ENCODE measurements around the gene NAALADL2.

The NAALADL2 gene

DNA sequence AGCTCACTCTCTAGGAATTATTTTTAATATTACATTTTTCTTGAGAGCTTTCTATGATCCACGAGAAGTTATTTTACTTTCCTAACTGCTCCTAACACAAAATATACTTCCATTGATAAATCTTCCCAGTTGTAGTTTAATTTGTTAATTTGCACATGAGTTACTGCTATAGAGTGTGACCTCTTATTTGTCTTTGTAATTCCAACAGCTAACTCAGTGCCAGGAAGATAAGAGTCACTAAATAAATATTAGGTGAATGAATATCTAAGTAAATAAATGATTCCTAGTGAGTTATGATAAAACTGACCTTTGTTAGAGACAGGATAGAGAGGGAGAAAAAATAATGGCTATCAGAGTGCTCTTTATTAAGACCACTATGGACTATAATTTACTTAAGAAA lies 319.9 kb downstream of the NAALADL2 start:
- H3K36me3 Mint-ChIP-seq (ENCODE audit: low read depth) = no peaks in the 10 kb centered on the region
- H3K27me3 Mint-ChIP-seq (ENCODE audit: low read depth) = no peaks in the 10 kb centered on the region
- H3K4me3 Mint-ChIP-seq = no peak overlapping the region
- no peaks in the 10 kb centered on the region for H3K4me1 Mint-ChIP-seq (ENCODE audit: low read depth)
- no peak overlapping the region for H3K27ac Mint-ChIP-seq
- DNase-seq (ENCODE audit: low spot score) = no peak
- H3K9me3 Mint-ChIP-seq = no peaks in the 10 kb centered on the region

DNA sequence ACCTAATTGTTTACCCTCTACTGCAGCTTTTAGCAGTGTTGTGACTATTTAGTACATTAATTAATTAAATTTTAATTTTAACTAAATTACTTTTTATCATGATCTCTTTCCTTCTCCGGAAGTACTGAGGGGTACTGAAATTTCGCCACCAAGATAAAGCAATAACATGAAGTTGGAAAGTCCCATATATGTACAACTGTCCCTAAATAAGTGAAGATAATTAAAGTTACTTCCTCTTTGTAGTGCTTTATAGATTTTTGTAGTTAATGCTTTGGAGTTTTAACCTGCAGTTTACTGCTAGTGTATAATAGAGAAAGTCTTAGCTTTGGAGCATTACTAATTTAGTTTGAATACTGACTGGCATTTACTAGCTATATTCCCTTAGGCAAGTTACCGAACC lies 325.3 kb downstream of the NAALADL2 start:
- Mint-ChIP-seq H3K4me3 (no peak overlapping the region), H3K9me3 (no peaks in the 10 kb centered on the region), H3K4me1 (ENCODE audit: low read depth) (no peaks in the 10 kb centered on the region), H3K27ac (no peak overlapping the region), H3K27me3 (ENCODE audit: low read depth) (no peaks in the 10 kb centered on the region), H3K36me3 (ENCODE audit: low read depth) (no peaks in the 10 kb centered on the region)
- no peak for DNase-seq (ENCODE audit: low spot score)

DNA sequence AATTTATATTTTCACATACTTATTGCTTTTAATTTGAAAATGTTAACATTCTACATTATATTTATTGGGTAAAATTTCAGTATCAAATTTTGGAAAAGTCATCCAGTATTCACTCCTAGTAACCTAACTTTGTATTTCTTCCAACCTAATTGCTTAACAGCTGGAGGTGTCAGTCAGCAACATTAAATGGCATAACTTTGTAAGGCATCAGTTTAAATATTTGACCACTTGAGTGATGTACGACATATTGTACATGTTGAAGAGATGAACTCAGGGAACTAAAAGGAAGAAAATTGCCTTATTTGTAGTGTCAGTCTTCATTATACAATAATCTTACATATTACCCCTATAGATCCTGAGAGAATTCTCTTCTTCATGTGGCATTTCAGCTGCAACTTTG lies 326.8 kb downstream of the NAALADL2 start:
- Mint-ChIP-seq H3K4me3 (no peak overlapping the region), H3K4me1 (ENCODE audit: low read depth) (no peaks in the 10 kb centered on the region), H3K27me3 (ENCODE audit: low read depth) (no peaks in the 10 kb centered on the region)

GRCh38 chr3:175186511-175186910 lies 327.4 kb downstream of the NAALADL2 start:
- peaks cover 5% of the 10 kb centered on the region for H3K9me3 Mint-ChIP-seq
- no peaks in the 10 kb centered on the region for H3K27me3 Mint-ChIP-seq (ENCODE audit: low read depth)
- H3K27ac Mint-ChIP-seq = no peak overlapping the region
- no peak overlapping the region for H3K4me3 Mint-ChIP-seq
- no peaks in the 10 kb centered on the region for H3K4me1 Mint-ChIP-seq (ENCODE audit: low read depth)
- no peaks in the 10 kb centered on the region for H3K36me3 Mint-ChIP-seq (ENCODE audit: low read depth)
- DNase-seq (ENCODE audit: low spot score) = no peak

More for the DNA sequence above, 326.8 kb downstream of the NAALADL2 start:
- Mint-ChIP-seq H3K27ac (no peak overlapping the region), H3K36me3 (ENCODE audit: low read depth) (no peaks in the 10 kb centered on the region), H3K9me3 (peaks cover 5% of the 10 kb centered on the region)
- no peak for DNase-seq (ENCODE audit: low spot score)

GRCh38 chr3:175187586-175187985 lies 328.5 kb downstream of the NAALADL2 start:
- no peak overlapping the region for H3K4me3 Mint-ChIP-seq
- H3K4me1 Mint-ChIP-seq (ENCODE audit: low read depth) = no peaks in the 10 kb centered on the region
- H3K27me3 Mint-ChIP-seq (ENCODE audit: low read depth) = no peaks in the 10 kb centered on the region
- H3K36me3 Mint-ChIP-seq (ENCODE audit: low read depth) = no peaks in the 10 kb centered on the region
- no peak overlapping the region for H3K27ac Mint-ChIP-seq
- no peak for DNase-seq (ENCODE audit: low spot score)
- H3K9me3 Mint-ChIP-seq = peaks cover 5% of the 10 kb centered on the region

DNA sequence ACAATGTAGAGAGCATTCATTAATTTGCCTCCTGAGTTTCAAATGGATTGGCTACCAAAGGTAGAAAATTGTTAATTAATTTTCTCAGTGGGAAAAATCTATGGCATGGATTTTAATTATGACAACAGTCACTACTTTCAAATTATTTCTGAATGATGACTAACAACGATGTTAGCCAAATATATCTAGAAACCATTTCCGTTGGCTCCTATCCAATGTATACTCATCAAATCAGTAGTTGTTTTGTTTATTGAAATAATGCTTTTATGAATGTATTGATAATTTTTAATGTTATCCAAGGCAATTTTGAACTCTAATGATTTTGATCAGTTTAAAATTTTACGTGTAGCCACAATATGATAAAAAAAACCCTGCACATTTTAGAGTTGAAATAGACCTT lies 333.4 kb downstream of the NAALADL2 start:
- Mint-ChIP-seq H3K4me1 (ENCODE audit: low read depth) (no peaks in the 10 kb centered on the region), H3K27ac (no peak overlapping the region), H3K36me3 (ENCODE audit: low read depth) (no peaks in the 10 kb centered on the region), H3K4me3 (no peak overlapping the region), H3K9me3 (peaks cover 5% of the 10 kb centered on the region), H3K27me3 (ENCODE audit: low read depth) (no peaks in the 10 kb centered on the region)
- DNase-seq (ENCODE audit: low spot score) = no peak

DNA sequence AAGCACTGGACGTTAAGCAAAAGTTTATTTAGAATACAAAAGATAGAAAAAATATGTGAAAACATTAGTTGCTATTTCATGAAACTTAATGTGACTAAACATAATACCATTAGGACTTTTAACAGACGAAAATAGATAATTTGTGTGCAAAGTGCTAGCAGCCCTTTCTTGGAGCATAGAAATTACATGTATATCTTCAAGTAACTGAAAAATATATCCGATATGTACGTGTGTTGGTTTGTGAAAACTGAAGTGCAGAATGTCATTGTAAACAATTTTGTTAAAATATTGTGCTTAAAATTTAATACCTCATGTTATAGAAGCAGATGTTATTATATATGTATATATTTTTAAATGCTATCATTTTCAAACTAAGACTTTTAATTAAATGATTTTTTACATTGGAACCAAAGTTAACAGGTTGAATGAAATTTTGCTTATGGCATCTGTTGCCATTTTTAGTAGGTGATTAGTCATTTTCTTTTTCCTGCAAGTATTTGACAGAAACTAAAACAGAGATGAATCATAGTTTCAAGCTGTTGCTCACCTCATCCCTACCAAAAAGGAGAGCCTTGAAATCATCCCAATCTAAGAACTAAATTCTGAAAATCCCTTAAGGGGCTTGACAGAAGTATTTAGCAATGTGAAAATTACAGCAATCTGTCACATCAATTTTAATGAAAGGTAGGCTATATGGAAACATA lies 334.8 kb downstream of the NAALADL2 start:
- Mint-ChIP-seq H3K27me3 (ENCODE audit: low read depth) (no peaks in the 10 kb centered on the region), H3K4me3 (no peak overlapping the region), H3K9me3 (peaks cover 5% of the 10 kb centered on the region), H3K36me3 (ENCODE audit: low read depth) (no peaks in the 10 kb centered on the region), H3K27ac (no peak overlapping the region), H3K4me1 (ENCODE audit: low read depth) (no peaks in the 10 kb centered on the region)
- no peak for DNase-seq (ENCODE audit: low spot score)

GRCh38 chr3:175198991-175199783 lies 340.1 kb downstream of the NAALADL2 start:
- no peak overlapping the region for H3K27ac Mint-ChIP-seq
- no peaks in the 10 kb centered on the region for H3K36me3 Mint-ChIP-seq (ENCODE audit: low read depth)
- no peaks in the 10 kb centered on the region for H3K4me1 Mint-ChIP-seq (ENCODE audit: low read depth)
- no peak for DNase-seq (ENCODE audit: low spot score)
- no peak overlapping the region for H3K4me3 Mint-ChIP-seq
- H3K27me3 Mint-ChIP-seq (ENCODE audit: low read depth) = no peaks in the 10 kb centered on the region
- peaks cover 10% of the 10 kb centered on the region for H3K9me3 Mint-ChIP-seq

- Mint-ChIP-seq H3K9me3 (peaks cover 13% of the 10 kb centered on the region), H3K4me3 (no peak overlapping the region), H3K36me3 (ENCODE audit: low read depth) (no peaks in the 10 kb centered on the region), H3K27ac (no peak overlapping the region), H3K27me3 (ENCODE audit: low read depth) (no peaks in the 10 kb centered on the region), H3K4me1 (ENCODE audit: low read depth) (no peaks in the 10 kb centered on the region)
- no peak for DNase-seq (ENCODE audit: low spot score)
Measured at GRCh38 chr3:175199961-175200360, 340.8 kb downstream of the NAALADL2 start.

DNA sequence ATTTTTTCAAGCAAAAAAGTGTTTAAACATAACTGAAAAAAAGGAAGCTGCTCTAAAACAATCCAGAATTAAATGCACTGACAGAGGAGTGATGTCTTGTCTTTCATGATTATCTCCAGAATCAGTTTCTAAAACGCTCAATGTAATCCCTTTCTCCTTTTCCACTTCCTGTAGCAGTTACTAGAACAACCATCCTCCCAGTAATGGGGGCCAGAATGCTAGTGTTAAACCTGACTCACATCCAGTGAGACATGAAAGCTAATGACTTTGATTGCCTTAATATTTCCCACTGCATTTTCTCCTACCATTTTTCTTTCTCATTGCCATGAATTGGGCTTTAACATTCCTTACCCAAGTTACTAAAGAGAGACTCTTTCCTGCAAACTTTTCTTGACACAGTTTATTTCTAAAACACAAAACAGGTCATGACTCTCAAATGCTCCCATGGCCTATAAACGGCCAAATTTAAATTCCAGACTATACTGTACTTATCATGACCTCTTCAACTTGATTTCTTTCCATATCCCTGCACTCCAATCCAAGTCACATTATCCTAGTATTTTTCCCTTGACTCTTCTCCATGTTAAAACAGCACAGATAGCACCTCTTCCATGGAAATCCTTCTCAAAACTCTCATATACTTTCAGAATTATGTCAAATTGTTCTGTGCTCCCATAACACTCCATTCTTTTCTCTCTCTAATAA lies 341.4 kb downstream of the NAALADL2 start:
- no peaks in the 10 kb centered on the region for H3K36me3 Mint-ChIP-seq (ENCODE audit: low read depth)
- no peak for DNase-seq (ENCODE audit: low spot score)
- H3K27me3 Mint-ChIP-seq (ENCODE audit: low read depth) = no peaks in the 10 kb centered on the region
- H3K4me3 Mint-ChIP-seq = no peak overlapping the region
- H3K4me1 Mint-ChIP-seq (ENCODE audit: low read depth) = no peaks in the 10 kb centered on the region
- H3K9me3 Mint-ChIP-seq = peaks cover 13% of the 10 kb centered on the region
- no peak overlapping the region for H3K27ac Mint-ChIP-seq

- no peak for DNase-seq (ENCODE audit: low spot score)
- peaks cover 9% of the 10 kb centered on the region for H3K9me3 Mint-ChIP-seq
- H3K27ac Mint-ChIP-seq = no peak overlapping the region
- no peaks in the 10 kb centered on the region for H3K27me3 Mint-ChIP-seq (ENCODE audit: low read depth)
- H3K4me1 Mint-ChIP-seq (ENCODE audit: low read depth) = no peaks in the 10 kb centered on the region
- H3K4me3 Mint-ChIP-seq = no peak overlapping the region
- no peaks in the 10 kb centered on the region for H3K36me3 Mint-ChIP-seq (ENCODE audit: low read depth)
Measured at GRCh38 chr3:175207361-175207760, 348.2 kb downstream of the NAALADL2 start.

DNA sequence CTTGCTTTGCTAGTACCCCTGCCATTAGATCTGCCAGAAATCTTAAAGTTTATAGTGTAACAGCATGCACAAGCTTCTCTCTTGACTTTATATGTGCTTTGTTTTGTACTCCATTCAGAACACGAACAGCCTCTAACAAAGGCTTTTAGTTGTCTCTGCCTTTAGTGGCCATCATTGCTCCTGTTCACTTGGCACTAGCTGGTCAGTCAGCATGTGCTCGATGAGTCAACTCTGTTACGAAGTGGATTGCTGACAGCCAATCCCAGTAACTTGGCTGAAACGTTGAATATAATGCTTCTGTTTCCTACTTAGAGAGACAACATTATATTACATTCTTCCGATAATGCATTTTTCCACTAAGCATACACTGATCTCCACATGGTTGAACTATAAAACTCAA lies 349.2 kb downstream of the NAALADL2 start:
- Mint-ChIP-seq H3K27me3 (ENCODE audit: low read depth) (no peaks in the 10 kb centered on the region), H3K4me1 (ENCODE audit: low read depth) (no peaks in the 10 kb centered on the region), H3K9me3 (peaks cover 9% of the 10 kb centered on the region), H3K4me3 (no peak overlapping the region), H3K27ac (no peak overlapping the region), H3K36me3 (ENCODE audit: low read depth) (no peaks in the 10 kb centered on the region)
- no peak for DNase-seq (ENCODE audit: low spot score)

- Mint-ChIP-seq H3K27me3 (ENCODE audit: low read depth) (no peaks in the 10 kb centered on the region), H3K4me3 (no peak overlapping the region), H3K27ac (no peak overlapping the region), H3K9me3 (no peaks in the 10 kb centered on the region), H3K36me3 (ENCODE audit: low read depth) (no peaks in the 10 kb centered on the region), H3K4me1 (ENCODE audit: low read depth) (no peaks in the 10 kb centered on the region)
- DNase-seq (ENCODE audit: low spot score) = no peak
Measured at GRCh38 chr3:175211466-175211865, 352.3 kb downstream of the NAALADL2 start.

- Mint-ChIP-seq H3K4me1 (ENCODE audit: low read depth) (no peaks in the 10 kb centered on the region), H3K4me3 (no peak overlapping the region), H3K36me3 (ENCODE audit: low read depth) (no peaks in the 10 kb centered on the region), H3K27ac (no peak overlapping the region), H3K9me3 (no peaks in the 10 kb centered on the region), H3K27me3 (ENCODE audit: low read depth) (no peaks in the 10 kb centered on the region)
- no peak for DNase-seq (ENCODE audit: low spot score)
Measured at GRCh38 chr3:175212896-175213295, 353.8 kb downstream of the NAALADL2 start.

Data from T-helper 2 cell treated with Interferon-gamma antibody and Interleukin-4, amounts not matched to agents 5 μg/mL and 100 μg/mL, for 36 hours (primary cell).